Measurements from ENCODE around the gene BCL11B. TPM values are rescaled to one million over a fixed set of nuclear protein-coding genes. Genes with fewer than 3 reads are reported as not detected.

The BCL11B gene
- total and polyA plus RNA-seq, 2 of the 8 experiments (the other 6 are each of a cell fraction or from before 2014, with no cell fraction given): 0.63 to 5.9 TPM

GRCh38 chr14:99191395-99192027 lies 80.5 kb downstream of the BCL11B start (continued):
- TF ChIP-seq KDM1A (IDR thresholded peaks at IDR 0.05; ENCODE audit: borderline replicate concordance, low read length): no peak
- no peak for TF ChIP-seq TEAD4 (IDR thresholded peaks at IDR 0.05; ENCODE audit: low read depth, low read length)
- TF ChIP-seq POU5F1 (IDR thresholded peaks at IDR 0.05; ENCODE audit: low read depth, low read length): no peak

Measured in H1 (cell line).